Liver (tissue), 3 donors: ENCODE results near the gene APP.

Experiments used
- CTCF ChIP-seq: fragments of 150-350 bp; IDR thresholded peaks from 2 replicates; pipeline ENCODE4 v1.5.1; 2017; ENCODE audit warnings: improper control_type of control experiment, low read depth, low read length; ENCODE audit not compliant: missing input control
- GABPA ChIP-seq, 2 donors: IDR thresholded peaks in 1 of 2; conservative IDR thresholded peaks in 1 of 2; 2 replicates each; pipeline ENCODE4 v1.6.1; 2016; ENCODE audit warnings: antibody characterized with exemption in 2 of 2, mild to moderate bottlenecking in 1 of 2, moderate library complexity in 1 of 2
- HNF4G ChIP-seq: IDR thresholded peaks from 2 replicates; pipeline ENCODE4 v1.6.1; 2016; ENCODE audit warnings: antibody characterized with exemption
- MAX ChIP-seq: IDR thresholded peaks from 2 replicates; pipeline ENCODE4 v1.6.1; 2016; ENCODE audit warnings: antibody characterized with exemption
- RAD21 ChIP-seq, 2 donors: IDR thresholded peaks; 2 replicates each; pipeline ENCODE4 v1.6.1; 2016; ENCODE audit warnings: antibody characterized with exemption in 2 of 2, mild to moderate bottlenecking in 2 of 2
- RXRA ChIP-seq, 2 donors: IDR thresholded peaks; 2 replicates each; pipeline ENCODE4 v1.6.1; 2017 to 2018; ENCODE audit warnings: antibody characterized with exemption in 2 of 2, mild to moderate bottlenecking in 1 of 2
- SP1 ChIP-seq: IDR thresholded peaks from 2 replicates; pipeline ENCODE4 v1.6.1; 2018; ENCODE audit warnings: antibody characterized with exemption, mild to moderate bottlenecking
- ZBTB33 ChIP-seq: IDR thresholded peaks from 2 replicates; pipeline ENCODE4 v1.6.1; 2016; ENCODE audit warnings: antibody characterized with exemption
- donor health status: healthy.
- donor health status: healthy.

- TF ChIP-seq CTCF (no peak), SP1 (no peak), ZBTB33 (no peak), MAX (no peak), RAD21 (IDR thresholded peaks at IDR 0.05) (no peak), GABPA (IDR thresholded peaks at IDR 0.05 in 1 of 2, conservative IDR thresholded peaks at IDR 0.05 in 1 of 2) (no peak), HNF4G (no peak), RXRA (IDR thresholded peaks at IDR 0.05) (no peak)
Measured at GRCh38 chr21:26100573-26100972, 70.0 kb downstream of the APP start.
